GM12878 (cell line): ENCODE results near the gene ANP32B. TPM values are rescaled to one million over a fixed set of nuclear protein-coding genes. Genes with fewer than 3 reads are reported as not detected.

Experiments used
- ATAC-seq: fragments of 200-7000 bp; cut with Tn5 transposase; 3 replicates; pipeline ENCODE4 v1.9.1; 2020; ENCODE audit warnings: mild to moderate bottlenecking, moderate library complexity
- BruUV-seq: library from RNA; stranded (reverse); fragments of 400-500 nt; replicated peaks from 2 replicates; lab custom pipeline; 2021; lab: Mats Ljungman, UMichigan
- CTCF ChIA-PET: fragments of 300-600 bp; sonication (Branson Sonifier 250); formaldehyde crosslinking; extraction: SDS; loops from one replicate; lab custom pipeline; 2021; ENCODE audit warnings: inconsistent platforms; lab: Yijun Ruan, JAX
- POLR2A ChIA-PET: fragments of 350-600 bp; formaldehyde crosslinking; extraction: SDS; loops from one replicate; lab custom pipeline; 2021; ENCODE audit warnings: inconsistent platforms; lab: Charles Lee
- RAD21 ChIA-PET: fragments of 300-600 bp; sonication (Branson Sonifier 250); formaldehyde crosslinking; loops from one replicate; lab custom pipeline; 2023; ENCODE audit warnings: antibody characterized with exemption; ENCODE audit not compliant: unreplicated experiment; lab: Charles Lee
- SMC1A ChIA-PET: fragments of 300-600 bp; sonication (Branson Sonifier 250); formaldehyde crosslinking; loops from one replicate; lab custom pipeline; 2023; ENCODE audit not compliant: unreplicated experiment, uncharacterized antibody; lab: Charles Lee
- DNase-seq: peaks from one replicate; pipeline ENCODE4 v3.0.0-alpha.2; 2011; ENCODE audit warnings: low read depth, low spot score
- FAIRE-seq: peaks from 3 replicates; lab custom pipeline; 2011; peaks lifted over from hg19 to GRCh38; lab: Jason Lieb, UNC
- H2AFZ ChIP-seq: 2 replicates; pipeline ENCODE4 v1.6.0; 2011; ENCODE audit warnings: low read depth, low read length, control low read depth; ENCODE audit not compliant: control insufficient read depth
- H3K27ac ChIP-seq: 2 replicates; pipeline ENCODE4 v1.5.1; 2011; ENCODE audit warnings: control low read depth; ENCODE audit not compliant: control insufficient read depth, insufficient read depth
- H3K27me3 ChIP-seq, 2 experiments: replicated peaks in 1 of 2; 2 replicates each; pipeline versions ENCODE4 v1.6.0 to v1.6.1; 2011; ENCODE audit warnings: low read length in 1 of 2; ENCODE audit not compliant: control insufficient read depth in 2 of 2, insufficient read depth in 2 of 2
- H3K36me3 ChIP-seq, 2 experiments: 2 replicates each; pipeline ENCODE4 v1.5.1; 2011; ENCODE audit warnings: low read length in 1 of 2; ENCODE audit not compliant: control insufficient read depth in 2 of 2, insufficient read depth in 2 of 2
- H3K4me1 ChIP-seq: 2 replicates; pipeline ENCODE4 v1.6.1; 2011; ENCODE audit warnings: mild to moderate bottlenecking, low read length, moderate library complexity, mixed read lengths; ENCODE audit not compliant: control insufficient read depth, insufficient read depth
- H3K4me2 ChIP-seq: 2 replicates; pipeline ENCODE4 v1.6.0; 2011; ENCODE audit warnings: control low read depth; ENCODE audit not compliant: control insufficient read depth, insufficient read depth
- H3K4me3 ChIP-seq: fragments of 200-600 bp; sonication (generic); 2 replicates; pipeline ENCODE4 v1.5.1; 2016
- H3K79me2 ChIP-seq: 2 replicates; pipeline ENCODE4 v1.6.0; 2011; ENCODE audit warnings: low read length; ENCODE audit not compliant: control insufficient read depth, insufficient read depth
- H3K9ac ChIP-seq: 2 replicates; pipeline ENCODE4 v1.8.0; 2011; ENCODE audit warnings: low read length, control low read depth, mixed read lengths; ENCODE audit not compliant: control insufficient read depth, insufficient read depth
- H3K9me3 ChIP-seq: replicated peaks from 3 replicates; pipeline ENCODE4 v1.5.1; 2011; ENCODE audit warnings: mild to moderate bottlenecking, low read length; ENCODE audit not compliant: control insufficient read depth, insufficient read depth
- H4K20me1 ChIP-seq: 2 replicates; pipeline ENCODE4 v1.6.0; 2011; ENCODE audit not compliant: control insufficient read depth, insufficient read depth
- ATF7 ChIP-seq: fragments of 450-650 bp; IDR thresholded peaks from 2 replicates; pipeline ENCODE4 v1.6.1; 2016; ENCODE audit warnings: low read depth, mild to moderate bottlenecking
- BHLHE40 ChIP-seq, 2 experiments: fragments of 450-650 bp in 1 of 2; IDR thresholded peaks; 2 replicates each; pipeline ENCODE4 v1.6.1; 2011 to 2017; ENCODE audit warnings: low read depth in 2 of 2, borderline replicate concordance in 1 of 2, improper control_type of control experiment in 1 of 2, low read length in 1 of 2, mild to moderate bottlenecking in 1 of 2
- BMI1 ChIP-seq: fragments of 450-650 bp; IDR thresholded peaks from 2 replicates; pipeline ENCODE4 v1.6.1; 2016; ENCODE audit warnings: mild to moderate bottlenecking, moderate library complexity, borderline replicate concordance
- CHD4 ChIP-seq: fragments of 200-600 bp; sonication (generic); IDR thresholded peaks from 2 replicates; pipeline ENCODE4 v1.6.1; 2016; ENCODE audit warnings: mild to moderate bottlenecking
- CREB1 ChIP-seq: IDR thresholded peaks from 2 replicates; pipeline ENCODE4 v1.6.1; 2012; ENCODE audit warnings: low read depth, mild to moderate bottlenecking, inconsistent platforms
- ELK1 ChIP-seq: IDR thresholded peaks from 2 replicates; pipeline ENCODE4 v1.6.1; 2012; ENCODE audit warnings: low read depth, low read length, improper control_type of control experiment
- FOXK2 ChIP-seq: fragments of 450-650 bp; IDR thresholded peaks from 2 replicates; pipeline ENCODE4 v1.6.1; 2017; ENCODE audit warnings: mild to moderate bottlenecking, moderate library complexity
- IKZF2 ChIP-seq, 2 experiments: fragments of 450-650 bp; IDR thresholded peaks; 2 replicates each; pipeline ENCODE4 v1.6.1; 2017; ENCODE audit warnings: mild to moderate bottlenecking in 2 of 2, moderate library complexity in 2 of 2
- NRF1 ChIP-seq: conservative IDR thresholded peaks from 2 replicates; pipeline ENCODE4 v1.6.1; 2011; ENCODE audit warnings: mild to moderate bottlenecking, low read depth, low read length, improper control_type of control experiment
- POLR2AphosphoS2 ChIP-seq: IDR thresholded peaks from 2 replicates; pipeline ENCODE4 v1.6.1; 2011; ENCODE audit warnings: low read depth, mild to moderate bottlenecking, low read length, improper control_type of control experiment, moderate library complexity
- REST ChIP-seq: IDR thresholded peaks from 2 replicates; pipeline ENCODE4 v1.6.1; 2012; ENCODE audit warnings: mild to moderate bottlenecking, low read depth, low read length
- ZBED1 ChIP-seq: IDR thresholded peaks from 2 replicates; pipeline ENCODE4 v1.6.1; 2016; ENCODE audit warnings: borderline replicate concordance
- WGBS: methylation state at CpG from one replicate; pipeline ENCODE4 v1.1.6; 2016; ENCODE audit warnings: low lambda C conversion rate; ENCODE audit not compliant: insufficient replicate concordance, insufficient coverage; ENCODE audit errors: missing lambda C conversion rate; 5-methylcytosine and 5-hydroxymethylcytosine counted together
- in situ Hi-C: fragments of 300-500 bp; cut with MboI; formaldehyde crosslinking; loops from 9 replicates; pipeline ENCODE4 v1.14.3; 2018; ENCODE audit warnings: mixed read lengths
- intact Hi-C: fragments of 100-400 bp; cut with micrococcal nuclease; formaldehyde crosslinking; loops from one replicate; pipeline ENCODE4 v1.14.2; 2022; ENCODE audit not compliant: unreplicated experiment
- polyA plus RNA-seq, 11 experiments: library from polyadenylated mRNA; depleted of rRNA in 4 of 11; unstranded in 6 of 11; stranded (reverse) in 5 of 11; fragments of >200 nt; fragmentation: Nextera tagmentation in 4 of 11; fragmentation: Illumina TruSeq in 1 of 11; extraction: Ambion mirVana in 4 of 11; extraction: Trizol in 1 of 11; gene quantifications; 1 replicate in 1 of 11; 2 replicates in 10 of 11; pipeline versions ENCODE4 v1.2.1 to v1.2.3, GENCODE V29; 2011 to 2016; ENCODE audit warnings: inconsistent platforms in 2 of 11, missing spikeins in 2 of 11, low read depth in 1 of 11
- total RNA-seq, 4 experiments: library from RNA; depleted of rRNA in 3 of 4; stranded (reverse); fragments of >200 nt in 3 of 4; fragmentation: Illumina TruSeq in 1 of 4; extraction: Trizol in 1 of 4; gene quantifications; 2 replicates each; pipeline versions ENCODE4 v1.2.1 to v1.2.3, GENCODE V29; 2013 to 2021

ANP32B gene
- total and polyA plus RNA-seq, 10 of the 15 experiments (the other 5 are each of a cell fraction or from before 2014, with no cell fraction given), result 24.5 to 419 (median 171) TPM

- H3K4me1 ChIP-seq, result no peaks in the 10 kb centered on the region
- no peaks in the 10 kb centered on the region for H3K9me3 ChIP-seq
- in situ Hi-C loops, result no loop called here
- H3K9ac ChIP-seq, result no peak overlapping the region
- no peak overlapping the region for H3K4me2 ChIP-seq
- H4K20me1 ChIP-seq, result no peaks in the 10 kb centered on the region
- H3K4me3 ChIP-seq, result no peak overlapping the region
- RAD21 ChIA-PET, result no interaction called here
- intact Hi-C loops, result no loop called here
- no peaks in the 10 kb centered on the region; a peak in 2 of 4 replicates for H3K27me3 ChIP-seq
- POLR2A ChIA-PET, result interaction anchor here (0.7 kb wide), 1 partner anchor 90 kb away, joined by 3 read pairs; no protein-coding TSS in a partner anchor
- SMC1A ChIA-PET, result interaction anchor here (0.6 kb wide), 1 partner anchor 406 kb away, joined by 4 read pairs; no protein-coding TSS in a partner anchor
- BruUV-seq, result no TSS peak
- TF ChIP-seq ELK1 (no peak), BHLHE40 (IDR thresholded peaks at IDR 0.05; ENCODE audit: borderline replicate concordance in 1 of 2, low read depth in 2 of 2, low read length in 1 of 2) (no peak), POLR2AphosphoS2 (no peak), CHD4 (no peak), FOXK2 (no peak), ZBED1 (no peak), CREB1 (no peak)
- no peak for ATAC-seq
- H2AFZ ChIP-seq, result no peak overlapping the region
- FAIRE-seq, result no peak
- no peak for DNase-seq
- H3K27ac ChIP-seq, result no peak overlapping the region
- H3K79me2 ChIP-seq, result no peaks in the 10 kb centered on the region
- CTCF ChIA-PET, result no interaction called here
- H3K36me3 ChIP-seq, result no peaks in the 10 kb centered on the region
Measured at GRCh38 chr9:97964901-97965300, 18.2 kb upstream of the ANP32B start.

- H3K4me1 ChIP-seq, result no peaks in the 10 kb centered on the region
- ChIA-PET CTCF (interaction anchor here (1.0 to 1.5 kb wide), 2 partner anchors 8 to 65 kb away, joined by 4 to 5 read pairs; no protein-coding TSS in a partner anchor), RAD21 (no interaction called here), SMC1A (interaction anchor here (0.6 kb wide), 1 partner anchor 143 kb away, joined by 3 read pairs; no protein-coding TSS in a partner anchor), POLR2A (no interaction called here)
- intact Hi-C loops (no loop called here), in situ Hi-C loops (no loop called here)
- H2AFZ ChIP-seq, result no peak overlapping the region
- no peak for FAIRE-seq
- no peak overlapping the region for H3K27ac ChIP-seq
- BruUV-seq, result no TSS peak
- no peak overlapping the region for H3K4me2 ChIP-seq
- peak; percentile 49 for ATAC-seq
- no peaks in the 10 kb centered on the region for H4K20me1 ChIP-seq
- no peaks in the 10 kb centered on the region for H3K9me3 ChIP-seq
- no peaks in the 10 kb centered on the region for H3K79me2 ChIP-seq
- no peak for DNase-seq
- 0% methylated on average over 1 of the region's 1 CpG for WGBS
- no peaks in the 10 kb centered on the region; a peak in 2 of 4 replicates for H3K27me3 ChIP-seq
- no peak overlapping the region for H3K9ac ChIP-seq
- H3K36me3 ChIP-seq, result no peaks in the 10 kb centered on the region
- H3K4me3 ChIP-seq, result no peak overlapping the region
- TF ChIP-seq NRF1, result no peak
- no peak for TF ChIP-seq ATF7
- TF ChIP-seq IKZF2 (IDR thresholded peaks at IDR 0.05), result no peak
- TF ChIP-seq REST, result no peak
- TF ChIP-seq BHLHE40 (IDR thresholded peaks at IDR 0.05; ENCODE audit: borderline replicate concordance in 1 of 2, low read depth in 2 of 2, low read length in 1 of 2), result no peak
- TF ChIP-seq BMI1, result no peak
Measured at GRCh38 chr9:97966493-97966892, 16.6 kb upstream of the ANP32B start.
